Right lobe of liver (tissue), 6 donors: ENCODE data around the gene PPIC. TPM values are rescaled to one million over a fixed set of nuclear protein-coding genes. Genes with fewer than 3 reads are reported as not detected.

ENCODE experiments used
- ATAC-seq, 4 donors: fragments of 200-7000 bp; cut with Tn5 transposase; one replicate each; pipeline ENCODE4 v1.9.1; 2020; ENCODE audit warnings: mild to moderate bottlenecking in 4 of 4, moderate library complexity in 4 of 4
- DNase-seq, 3 donors: peaks; one replicate each; pipeline ENCODE4 v3.0.0-alpha.2; 2020
- H3K27ac ChIP-seq, 3 donors: fragments of 200-600 bp; one replicate each; pipeline ENCODE4 v1.8.0; 2022
- H3K27me3 ChIP-seq, 2 donors: fragments of 200-600 bp; one replicate each; pipeline ENCODE4 v1.8.0; 2022
- H3K36me3 ChIP-seq, 4 donors: fragments of 200-600 bp; sonication (generic) in 1 of 4; one replicate each; pipeline versions ENCODE4 v1.5.1 to v1.8.0; 2017 to 2022; ENCODE audit warnings: control low read depth in 1 of 4
- H3K4me1 ChIP-seq, 4 donors: fragments of 200-600 bp; sonication (generic) in 1 of 4; one replicate each; pipeline versions ENCODE4 v1.5.1 to v1.8.0; 2017 to 2022; ENCODE audit warnings: control low read depth in 1 of 4
- H3K4me3 ChIP-seq, 3 donors: fragments of 200-600 bp; one replicate each; pipeline ENCODE4 v1.8.0; 2022
- H3K9me3 ChIP-seq, 4 donors: fragments of 200-600 bp; sonication (generic) in 1 of 4; one replicate each; pipeline versions ENCODE4 v1.5.1 to v1.8.0; 2017 to 2022; ENCODE audit warnings: control low read depth in 1 of 4
- POLR2A ChIP-seq: fragments of 450-650 bp; IDR thresholded peaks from one replicate; pipeline ENCODE4 v1.6.1; 2017; ENCODE audit warnings: antibody characterized with exemption, mild to moderate bottlenecking
- WGBS: methylation state at CpG from one replicate; pipeline ENCODE4 v1.1.6; 2018; ENCODE audit warnings: low coverage, low lambda C conversion rate; ENCODE audit not compliant: insufficient coverage; ENCODE audit errors: missing lambda C conversion rate; 5-methylcytosine and 5-hydroxymethylcytosine counted together
- intact Hi-C, 2 donors: fragments of 100-400 bp; cut with DNase I; formaldehyde crosslinking; loops; one replicate each; pipeline versions ENCODE4 v1.11.2 to v1.14.1; 2022
- total RNA-seq, 6 experiments: library from RNA; depleted of rRNA in 2 of 6; stranded (reverse); fragments of >200 nt in 2 of 6; fragmentation: NEBNext Ultra II Directional in 3 of 6; extraction: Animal tissue kit (Norgen Biotek cat#: 25700) in 3 of 6; gene quantifications; one replicate each; pipeline versions ENCODE4 v1.1.0 to v1.2.4, GENCODE V29; 2016 to 2023
- TF ChIP-seq, protein P1 (sequence below), 4 donors: fragments of 200-600 bp in 3 of 4; fragments of 450-650 bp in 1 of 4; IDR thresholded peaks; one replicate each; pipeline versions ENCODE4 v1.5.1 to v1.8.0; 2016 to 2022; ENCODE audit warnings: antibody characterized with exemption in 4 of 4, mild to moderate bottlenecking in 2 of 4
- donor health status: DM: no; HTN: yes; CAD: no.
- donor health status: DM: no; HTN: no; CAD: no.
- donor health status: DM: no; HTN: no; CAD: no.
- donor health status: DM: no; HTN: yes; CAD: no.
- donor health status: DM: no; HTN: yes; CAD: no.

The PPIC gene
- total RNA-seq, 6 experiments from 2014 or later, result 9.7 to 21.7 (median 16.9) TPM

DNA sequence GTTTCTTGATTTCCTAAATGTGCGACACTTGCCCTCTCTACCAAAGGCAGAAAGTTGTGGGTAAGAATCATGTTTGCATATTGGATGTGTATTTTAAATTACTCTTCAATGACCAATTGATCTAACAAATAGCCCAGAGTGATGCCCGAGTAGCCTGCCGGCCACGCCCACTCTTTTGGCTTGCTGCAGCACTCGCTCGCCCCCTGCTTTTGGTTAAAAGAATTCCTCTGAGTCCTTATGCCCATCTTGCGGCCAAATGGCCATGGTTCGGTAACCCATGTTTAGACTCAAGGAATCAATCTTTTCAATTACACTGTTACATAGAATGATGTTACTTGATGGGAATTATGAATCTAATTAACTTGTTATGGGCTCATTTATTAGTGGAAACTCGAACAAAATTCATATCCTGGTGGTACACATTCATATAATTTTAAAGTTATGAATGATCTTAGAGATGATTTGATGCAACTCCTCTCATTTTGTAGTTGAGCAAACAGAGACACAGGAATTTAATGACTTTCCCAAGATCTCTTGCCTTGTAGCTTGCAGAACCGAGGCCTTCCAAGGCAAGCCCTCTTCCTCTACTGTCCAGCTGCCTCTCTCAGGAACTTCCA lies 36.5 kb downstream of the PPIC start:
- Histone ChIP-seq H3K27me3 (no peaks in the 10 kb centered on the region), H3K4me3 (no peak overlapping the region), H3K36me3 (no peaks in the 10 kb centered on the region), H3K9me3 (no peaks in the 10 kb centered on the region), H3K27ac (no peak overlapping the region), H3K4me1 (peaks cover 0 to 15% (median 4%) of the 10 kb centered on the region in 4 donors)
- 23% methylated on average over 10 of the region's 10 CpGs for WGBS
- DNase-seq, result peak; percentile 66 to 74 (median 72)
- intact Hi-C loops, result loop anchor here in 1 of 2 donors (10.0 kb wide), 1 partner anchor 95 kb away; no protein-coding TSS in a partner anchor
- ATAC-seq, result peak; percentile 82 to 91 (median 87)
- TF ChIP-seq POLR2A, result no peak
- TF ChIP-seq, protein P1, sequence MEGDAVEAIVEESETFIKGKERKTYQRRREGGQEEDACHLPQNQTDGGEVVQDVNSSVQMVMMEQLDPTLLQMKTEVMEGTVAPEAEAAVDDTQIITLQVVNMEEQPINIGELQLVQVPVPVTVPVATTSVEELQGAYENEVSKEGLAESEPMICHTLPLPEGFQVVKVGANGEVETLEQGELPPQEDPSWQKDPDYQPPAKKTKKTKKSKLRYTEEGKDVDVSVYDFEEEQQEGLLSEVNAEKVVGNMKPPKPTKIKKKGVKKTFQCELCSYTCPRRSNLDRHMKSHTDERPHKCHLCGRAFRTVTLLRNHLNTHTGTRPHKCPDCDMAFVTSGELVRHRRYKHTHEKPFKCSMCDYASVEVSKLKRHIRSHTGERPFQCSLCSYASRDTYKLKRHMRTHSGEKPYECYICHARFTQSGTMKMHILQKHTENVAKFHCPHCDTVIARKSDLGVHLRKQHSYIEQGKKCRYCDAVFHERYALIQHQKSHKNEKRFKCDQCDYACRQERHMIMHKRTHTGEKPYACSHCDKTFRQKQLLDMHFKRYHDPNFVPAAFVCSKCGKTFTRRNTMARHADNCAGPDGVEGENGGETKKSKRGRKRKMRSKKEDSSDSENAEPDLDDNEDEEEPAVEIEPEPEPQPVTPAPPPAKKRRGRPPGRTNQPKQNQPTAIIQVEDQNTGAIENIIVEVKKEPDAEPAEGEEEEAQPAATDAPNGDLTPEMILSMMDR (IDR thresholded peaks at IDR 0.05), result peak; percentile 63 to 87 (median 73)

DNA sequence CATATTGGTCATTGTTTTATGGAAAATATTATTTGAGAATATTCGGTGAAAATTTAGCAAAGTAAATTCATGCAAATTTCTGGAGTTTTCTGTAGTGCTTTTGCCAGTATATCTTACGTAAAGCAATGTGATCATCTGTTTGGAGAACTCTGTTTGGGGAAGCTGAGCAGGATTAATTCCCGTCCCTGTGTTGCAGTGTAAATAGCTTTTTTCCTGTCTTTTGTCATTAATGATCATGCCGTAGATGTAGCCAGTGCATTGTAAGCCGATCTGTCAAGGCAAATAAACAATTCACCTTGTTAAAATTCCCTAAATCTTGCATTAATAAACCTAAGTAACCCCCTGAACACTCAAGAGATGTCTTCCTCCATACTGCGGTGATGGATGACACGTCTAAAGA lies 39.2 kb downstream of the PPIC start:
- Histone ChIP-seq H3K27ac (peak overlapping the region in 2 of 3 donors; percentile 16 to 45), H3K9me3 (no peaks in the 10 kb centered on the region), H3K4me3 (no peak overlapping the region), H3K36me3 (no peaks in the 10 kb centered on the region), H3K4me1 (peaks cover 0 to 15% (median 4%) of the 10 kb centered on the region in 4 donors), H3K27me3 (no peaks in the 10 kb centered on the region)
- ATAC-seq, result peak; percentile 42 to 84 (median 66)
- 51% methylated on average over 7 of the region's 7 CpGs for WGBS
- intact Hi-C loops, result no loop called here
- no peak for TF ChIP-seq POLR2A
- TF ChIP-seq, protein P1 (IDR thresholded peaks at IDR 0.05), result no peak
- DNase-seq, result no peak

DNA sequence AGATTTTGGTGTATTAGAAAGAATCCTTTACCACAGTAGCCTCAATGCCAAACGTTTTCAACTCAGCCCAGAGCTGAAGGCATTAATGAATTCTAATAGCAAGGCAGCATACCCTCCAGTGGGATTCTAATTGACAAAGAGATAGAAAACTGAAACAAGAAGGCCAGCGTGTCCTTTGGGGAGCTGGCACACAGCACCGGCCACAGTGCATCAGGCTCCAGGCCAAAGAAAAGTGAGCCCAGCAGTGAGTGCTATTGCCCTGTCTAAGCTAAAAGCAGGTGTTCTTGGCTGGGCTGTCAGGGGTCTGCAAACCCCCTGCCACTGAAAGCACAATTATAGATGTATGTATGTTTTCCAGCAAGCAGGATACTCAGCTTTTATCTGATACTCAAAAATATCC lies 40.4 kb downstream of the PPIC start:
- Histone ChIP-seq H3K27me3 (no peaks in the 10 kb centered on the region), H3K4me1 (peaks cover 0 to 15% (median 4%) of the 10 kb centered on the region in 4 donors), H3K9me3 (no peaks in the 10 kb centered on the region), H3K36me3 (no peaks in the 10 kb centered on the region), H3K27ac (peak overlapping the region in 2 of 3 donors; percentile 3 to 16), H3K4me3 (no peak overlapping the region)
- TF ChIP-seq, protein P1 (IDR thresholded peaks at IDR 0.05), result no peak
- no peak for TF ChIP-seq POLR2A
- peak; percentile 77 to 91 (median 88) for ATAC-seq
- intact Hi-C loops, result no loop called here
- peak; percentile 49 to 75 (median 66) for DNase-seq
- 27% methylated on average over 3 of the region's 3 CpGs for WGBS

DNA sequence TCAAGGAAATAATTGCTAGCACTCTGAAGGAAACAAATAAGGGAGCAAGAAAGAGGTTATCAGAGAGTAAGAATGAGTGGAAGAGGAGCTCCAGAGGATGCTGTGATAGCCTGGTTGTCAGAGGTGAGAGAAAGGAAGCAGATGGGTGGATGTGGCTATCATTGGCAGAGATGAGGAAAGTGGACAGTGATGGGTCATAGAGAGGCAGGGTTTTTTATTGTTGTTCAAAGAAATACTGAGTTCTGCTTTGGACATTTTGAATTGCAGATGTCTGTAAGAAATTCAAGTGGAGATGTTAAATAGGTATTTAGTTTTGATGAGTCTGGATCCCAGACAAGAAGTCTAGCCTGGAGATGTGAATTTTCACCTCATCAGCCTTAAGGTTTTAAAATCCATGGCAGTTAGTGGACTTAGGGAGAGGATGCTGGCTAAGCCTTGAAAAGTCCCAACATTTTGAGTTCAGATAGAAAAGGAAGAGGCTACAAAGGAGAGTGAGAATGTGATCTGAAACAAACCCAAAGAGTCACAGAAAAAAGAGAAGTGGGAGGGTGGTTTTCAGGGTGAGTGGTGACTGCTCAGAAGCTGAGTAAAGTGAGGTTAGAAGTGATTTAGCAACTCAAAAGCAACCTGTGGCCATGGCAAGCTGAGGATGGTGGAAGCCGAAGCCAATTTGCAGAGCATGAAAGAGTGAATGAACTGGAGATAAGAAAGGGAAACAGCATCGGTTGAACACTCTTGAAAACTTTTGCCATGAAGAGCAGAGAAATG lies 50.4 kb downstream of the PPIC start:
- H3K27me3 ChIP-seq, result no peaks in the 10 kb centered on the region
- no peak overlapping the region for H3K4me3 ChIP-seq
- DNase-seq, result no peak
- H3K4me1 ChIP-seq, result peaks cover 0 to 5% (median under 1%) of the 10 kb centered on the region in 4 donors
- WGBS, result 83% methylated on average over 2 of the region's 2 CpGs
- no peaks in the 10 kb centered on the region for H3K36me3 ChIP-seq
- H3K9me3 ChIP-seq, result no peaks in the 10 kb centered on the region
- TF ChIP-seq, protein P1 (IDR thresholded peaks at IDR 0.05), result no peak
- H3K27ac ChIP-seq, result no peak overlapping the region
- peak in 1 of 4 donors; percentile 46 for ATAC-seq
- intact Hi-C loops, result no loop called here
